Nucleus accumbens (tissue), 56 donors: Measurements from ENCODE around the gene C17orf114.
A peak's percentile ranks its signal among the peaks of the same experiment; 100 is the strongest.

Source experiments
- DNase-seq, 56 donors: peaks; one replicate each; lab custom pipeline; 2025; lab: John Stamatoyannopoulos, UW

Gene C17orf114

DNA sequence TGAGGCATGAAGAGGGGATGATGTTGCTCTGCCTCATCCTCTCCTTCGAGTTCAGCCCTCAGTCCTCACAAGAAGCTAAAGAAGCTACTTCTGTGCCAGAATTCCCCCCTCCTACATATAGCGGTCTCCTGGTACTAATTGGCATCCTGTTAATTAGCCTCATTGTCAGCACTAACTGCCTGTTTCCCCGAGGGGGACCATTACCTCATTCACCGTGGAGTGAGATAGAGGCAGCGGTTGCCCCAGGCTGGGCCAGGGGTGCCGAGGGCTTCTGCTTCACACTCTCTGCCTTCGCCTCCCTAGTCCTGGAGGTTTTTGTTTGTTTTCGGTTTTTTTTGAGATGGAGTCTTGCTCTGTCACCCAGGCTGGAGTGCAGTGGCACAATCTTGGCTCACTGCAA, 25.3 kb upstream of the C17orf114 start:
- DNase-seq: no peak

DNA sequence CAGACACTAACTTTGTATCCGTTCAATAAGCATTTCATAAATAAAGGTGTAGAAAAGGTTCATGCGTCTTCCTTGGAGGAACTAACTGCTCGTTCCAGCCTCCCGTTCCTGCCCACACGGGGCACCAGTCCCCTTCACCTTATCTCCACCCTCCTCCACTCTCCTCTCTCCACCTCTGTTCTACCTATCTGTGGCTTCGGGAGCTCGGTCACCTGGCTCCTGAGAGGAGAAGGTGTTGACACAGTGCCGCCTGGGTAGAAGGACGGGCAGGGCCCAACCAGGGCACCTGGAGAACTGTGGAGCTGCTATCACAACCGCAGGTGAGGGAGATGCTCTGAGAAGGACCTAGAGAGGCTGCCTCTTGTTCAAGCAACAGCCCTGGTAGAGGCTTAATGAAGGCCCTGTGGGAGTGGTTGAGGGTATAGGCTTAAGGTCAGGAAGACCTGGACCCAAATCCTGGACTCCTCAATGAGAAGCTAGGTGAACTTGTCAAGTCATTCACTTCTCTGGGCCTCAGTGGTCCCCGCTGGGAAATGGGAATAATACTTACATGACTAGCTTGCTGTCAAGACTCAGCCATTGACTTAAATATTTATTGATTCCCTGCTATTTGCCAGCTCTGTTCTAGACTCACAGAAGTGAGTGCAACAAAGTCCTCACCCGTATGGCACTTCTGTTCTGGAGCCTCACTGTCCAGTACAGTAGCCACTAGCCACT, 21.4 kb upstream of the C17orf114 start:
- no peak for DNase-seq

DNA sequence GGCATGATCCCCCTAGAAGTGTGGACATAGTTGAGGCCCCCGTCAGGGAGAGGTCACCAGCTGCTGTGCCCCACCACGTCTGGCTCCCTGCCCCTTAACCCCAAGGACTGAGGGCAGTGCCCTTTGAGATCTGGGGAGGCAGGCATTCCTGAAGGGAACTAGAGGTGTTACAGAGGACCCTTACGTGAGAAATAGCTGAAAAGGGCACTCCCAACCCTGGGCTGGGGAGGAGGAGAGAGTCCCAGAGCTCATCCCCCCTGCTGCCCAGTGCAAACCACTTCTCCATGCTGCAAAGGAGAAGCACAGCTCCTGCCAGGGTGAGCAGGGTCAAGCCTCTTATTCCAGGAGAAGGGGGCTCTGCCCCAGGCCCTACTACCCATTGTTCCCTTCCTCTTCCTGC, 20.7 kb upstream of the C17orf114 start:
- no peak for DNase-seq

DNA sequence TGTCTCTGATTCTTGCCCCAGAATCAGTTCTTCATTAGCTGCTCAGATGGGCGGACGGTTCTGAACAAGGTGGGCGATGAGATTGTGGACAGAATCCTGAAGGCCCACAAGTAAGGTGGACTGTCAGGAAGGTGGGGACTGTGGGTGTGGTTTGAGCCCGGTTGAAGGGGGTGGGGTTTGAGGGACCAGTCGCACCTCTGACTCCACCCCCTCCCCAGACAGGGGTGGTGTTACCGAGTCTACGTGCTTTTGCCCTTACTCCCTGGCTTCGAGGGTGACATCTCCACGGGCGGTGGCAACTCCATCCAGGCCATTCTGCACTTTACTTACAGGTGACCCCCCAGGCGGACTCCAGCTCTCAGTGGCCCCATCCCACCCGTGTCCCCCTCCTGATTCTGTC, 16.1 kb upstream of the C17orf114 start:
- no peak for DNase-seq

DNA sequence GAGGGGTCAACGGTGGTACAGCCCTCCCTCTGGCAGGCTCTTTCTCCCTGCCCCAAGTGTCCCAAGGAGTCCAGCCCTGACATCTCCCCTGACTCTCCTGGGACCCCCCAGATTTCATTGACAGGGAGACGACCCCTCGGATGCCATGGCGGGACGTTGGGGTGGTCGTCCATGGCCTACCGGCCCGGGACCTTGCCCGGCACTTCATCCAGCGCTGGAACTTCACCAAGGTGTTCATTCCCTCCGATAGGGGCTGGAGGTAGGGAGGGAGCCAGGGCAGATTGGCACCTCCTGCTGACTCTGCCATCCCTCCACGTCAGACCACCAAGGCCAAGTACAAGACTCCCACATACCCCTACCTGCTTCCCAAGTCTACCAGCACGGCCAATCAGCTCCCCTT, 14.7 kb upstream of the C17orf114 start:
- DNase-seq: no peak

DNA sequence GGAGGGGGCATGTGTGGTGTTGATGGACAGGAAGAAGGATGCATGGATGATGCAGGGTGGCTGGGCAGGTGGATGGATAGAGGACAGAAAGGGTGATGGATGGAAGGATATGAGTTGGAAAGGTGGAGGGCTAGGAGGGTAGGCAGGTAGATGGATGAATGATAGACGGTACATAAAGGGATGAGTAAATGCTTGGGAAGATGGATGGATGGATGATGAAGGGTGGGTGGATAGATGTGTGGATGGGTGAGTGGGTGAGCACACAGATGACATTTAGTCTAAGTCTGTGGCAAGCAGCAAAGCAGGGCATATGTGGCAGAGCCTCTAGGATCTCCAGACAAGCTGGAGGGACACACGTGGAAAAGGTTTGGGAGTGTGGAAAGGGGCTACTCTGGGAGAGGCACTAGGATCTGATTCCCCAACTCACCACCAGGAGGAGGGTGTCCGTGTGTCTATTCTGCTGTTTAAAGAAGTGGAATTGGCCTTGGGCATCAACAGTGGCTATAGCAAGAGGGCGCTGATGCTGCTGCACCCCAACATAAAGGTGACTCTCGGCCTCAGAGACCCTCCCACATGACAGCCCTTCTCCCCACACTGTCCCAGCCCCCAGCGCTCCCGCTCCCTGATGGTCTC, 13.0 kb upstream of the C17orf114 start:
- DNase-seq: no peak

DNA sequence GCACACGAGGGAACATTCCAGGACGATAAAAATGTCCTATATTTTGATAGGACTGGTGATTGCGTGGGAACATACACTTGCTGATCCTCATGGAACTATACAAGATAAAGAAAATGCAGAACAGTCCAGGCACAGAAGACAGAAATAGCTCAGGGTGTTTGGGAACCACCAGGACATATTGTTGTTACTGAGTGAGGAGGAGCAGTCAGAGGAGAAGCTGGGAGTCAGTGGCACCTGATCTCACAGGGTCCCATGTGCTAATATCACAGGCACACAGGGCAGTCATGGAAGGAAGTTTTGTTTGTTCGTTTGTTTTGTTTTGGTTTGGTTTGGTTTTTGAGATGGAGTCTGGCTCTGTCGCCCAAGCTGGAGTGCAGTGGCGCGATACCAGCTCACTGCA, 10.6 kb upstream of the C17orf114 start:
- DNase-seq: no peak

DNA sequence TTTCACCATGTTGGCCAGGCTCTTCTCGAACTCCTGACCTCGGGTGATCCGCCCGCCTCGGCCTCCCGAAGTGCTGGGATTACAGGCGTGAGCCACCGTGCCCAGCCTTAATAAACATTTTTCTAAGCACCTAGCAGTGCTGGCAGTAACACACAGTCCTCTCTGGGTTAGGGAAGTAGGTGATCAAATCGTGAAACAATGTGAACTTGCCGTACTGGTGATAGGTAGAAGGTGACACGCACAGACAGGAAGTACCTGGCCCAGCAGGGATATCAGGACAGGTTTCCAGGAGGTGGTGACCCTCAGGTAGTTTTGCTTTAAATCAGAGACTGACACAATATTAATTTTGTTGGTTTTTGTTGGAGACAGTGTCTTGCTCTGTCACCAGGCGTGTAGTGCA, 9.3 kb upstream of the C17orf114 start:
- no peak for DNase-seq

DNA sequence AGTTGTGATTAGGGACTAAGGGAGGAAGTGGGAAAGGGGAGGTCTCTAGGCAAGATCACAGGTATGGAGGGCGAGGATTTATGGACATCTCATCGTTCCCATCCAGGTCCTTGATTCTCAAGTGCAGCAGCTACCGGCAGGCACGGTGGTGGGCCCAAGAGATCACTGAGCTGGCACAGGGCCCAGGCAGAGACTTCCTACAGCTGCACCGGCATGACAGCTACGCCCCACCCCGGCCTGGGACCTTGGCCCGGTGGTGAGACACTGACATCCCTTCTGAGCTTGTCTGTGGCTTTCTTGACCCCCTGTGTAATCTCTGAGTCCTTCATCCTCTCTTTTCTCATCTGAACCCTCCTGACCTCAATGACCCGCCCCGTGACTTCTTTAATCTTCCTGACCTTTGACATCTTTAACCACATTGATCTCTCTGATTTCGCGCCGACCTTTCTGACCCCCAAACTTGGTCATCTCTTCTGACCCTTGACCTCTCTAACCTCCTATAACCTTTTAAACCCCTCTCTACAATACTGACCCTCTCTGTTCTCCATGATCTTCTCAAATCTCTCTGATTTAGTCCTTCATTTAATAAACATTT, 8.7 kb upstream of the C17orf114 start:
- no peak for DNase-seq

DNA sequence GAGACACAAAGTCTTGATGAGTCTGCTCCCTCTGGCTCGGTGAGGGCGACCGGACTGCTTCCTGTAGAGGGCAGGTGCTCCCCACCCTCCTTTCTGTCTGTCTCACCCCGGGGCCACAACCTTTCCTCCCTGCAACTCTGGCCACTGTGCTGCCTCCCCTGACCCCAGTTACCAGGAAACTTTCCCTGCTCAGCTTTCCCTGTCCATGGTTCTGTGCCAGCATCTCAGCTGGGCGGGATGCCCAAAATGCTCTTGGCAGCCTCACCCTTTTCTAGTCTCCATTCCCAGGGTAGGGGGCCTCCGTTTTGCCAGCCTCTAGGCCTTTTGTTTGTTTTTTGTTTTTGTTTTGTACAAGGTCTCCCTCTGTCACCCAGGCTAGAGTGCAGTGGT, 6.2 kb upstream of the C17orf114 start:
- DNase-seq: peak in 47 of 56 donors; percentile 5 to 79 (median 37)

DNA sequence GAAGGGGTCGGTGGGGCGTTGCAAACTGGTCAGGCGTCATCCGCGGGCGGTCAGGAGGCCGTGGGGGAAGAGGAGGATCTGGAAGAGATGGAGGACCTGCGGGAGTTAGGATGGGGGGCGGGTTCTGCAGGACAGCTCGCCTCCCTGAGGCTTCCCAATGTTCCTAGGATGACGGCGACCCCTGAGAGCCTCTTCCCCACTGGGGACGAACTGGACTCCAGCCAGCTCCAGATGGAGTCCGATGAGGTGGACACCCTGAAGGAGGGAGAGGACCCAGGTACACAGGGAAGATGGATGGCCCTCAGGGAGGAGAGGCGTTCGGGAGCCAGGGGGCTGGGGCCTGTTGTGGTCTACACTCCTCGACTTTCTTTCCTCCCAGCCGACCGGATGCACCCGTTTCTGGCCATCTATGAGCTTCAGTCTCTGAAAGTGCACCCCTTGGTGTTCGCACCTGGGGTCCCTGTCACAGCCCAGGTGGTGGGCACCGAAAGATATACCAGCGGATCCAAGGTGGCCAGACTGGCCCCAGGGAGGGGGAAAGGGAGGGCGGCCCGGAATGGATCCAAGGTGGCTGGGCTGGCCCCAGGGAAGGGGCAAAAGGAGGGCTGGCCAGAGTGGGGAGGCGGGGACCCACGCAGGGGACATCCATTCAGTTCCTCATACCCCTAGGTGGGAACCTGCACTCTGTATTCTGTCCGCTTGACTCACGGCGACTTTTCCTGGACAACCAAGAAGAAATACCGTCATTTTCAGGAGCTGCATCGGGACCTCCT, 5.7 kb upstream of the C17orf114 start:
- DNase-seq: peak in 4 of 56 donors; percentile 3 to 32 (median 30)

DNA sequence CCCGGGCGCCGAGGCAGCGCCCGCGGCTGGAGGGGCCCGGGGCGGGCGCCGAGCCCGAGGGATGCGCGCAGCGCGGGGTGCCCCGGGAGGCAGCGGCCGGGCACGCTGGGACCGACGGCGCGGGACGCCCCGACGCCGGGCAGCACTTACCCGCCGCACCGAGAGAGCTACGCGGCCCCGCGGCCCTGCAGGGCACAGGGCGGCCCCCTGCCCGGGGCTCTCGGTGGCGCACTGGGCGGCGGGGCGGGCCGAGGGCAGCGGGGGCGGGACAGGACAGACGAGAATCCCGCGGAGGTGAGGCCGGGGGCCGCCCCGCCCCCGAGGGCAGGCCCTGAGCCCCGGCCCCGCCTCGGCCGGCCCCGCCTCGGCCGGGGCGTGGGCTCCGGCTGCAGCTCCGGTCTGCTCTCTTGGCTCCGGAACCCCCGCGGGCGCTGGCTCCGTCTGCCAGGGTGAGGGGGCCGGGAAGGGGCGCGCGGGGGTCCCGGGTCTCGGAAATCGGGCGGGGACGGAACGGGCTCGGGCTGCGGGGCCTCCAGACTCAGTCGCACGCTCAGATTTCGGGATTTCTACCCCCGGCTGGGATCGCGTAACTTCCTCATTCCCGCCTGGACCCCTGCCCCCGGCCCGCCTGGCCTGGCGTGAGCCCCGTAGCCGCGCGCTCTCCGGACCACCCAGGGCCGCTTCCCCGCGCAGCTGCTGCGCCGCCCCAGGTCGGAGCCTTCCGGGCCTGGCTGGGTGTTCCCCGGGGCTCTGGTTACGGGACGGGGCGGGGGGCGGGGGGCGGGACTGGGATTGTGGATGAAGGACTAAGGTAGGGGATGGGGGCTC, 4.9 kb upstream of the C17orf114 start, which contains the start of gene PLD2:
Gene PLD2, plus strand, starts transcription at position 376 of the 828 bp plus-strand sequence. CDS start 621 bp downstream, outside the sequence.
- peak in 52 of 56 donors; percentile 9 to 88 (median 55) for DNase-seq

DNA sequence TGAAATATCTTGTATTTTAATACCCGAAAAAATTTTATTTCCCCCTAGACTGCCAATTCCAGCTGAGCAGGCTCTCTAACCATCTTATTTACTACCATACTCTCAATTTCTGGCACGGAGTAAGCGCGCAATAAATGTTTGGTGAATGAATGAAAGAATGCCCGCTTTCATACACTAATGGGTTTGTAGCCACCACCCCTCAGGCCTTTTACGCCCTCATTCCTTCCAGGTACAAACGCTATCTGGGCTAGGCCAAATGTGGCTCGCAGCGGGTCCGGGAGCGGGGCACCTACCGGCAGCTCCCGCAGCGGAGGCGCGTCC, 4.3 kb upstream of the C17orf114 start:
- DNase-seq: no peak

DNA sequence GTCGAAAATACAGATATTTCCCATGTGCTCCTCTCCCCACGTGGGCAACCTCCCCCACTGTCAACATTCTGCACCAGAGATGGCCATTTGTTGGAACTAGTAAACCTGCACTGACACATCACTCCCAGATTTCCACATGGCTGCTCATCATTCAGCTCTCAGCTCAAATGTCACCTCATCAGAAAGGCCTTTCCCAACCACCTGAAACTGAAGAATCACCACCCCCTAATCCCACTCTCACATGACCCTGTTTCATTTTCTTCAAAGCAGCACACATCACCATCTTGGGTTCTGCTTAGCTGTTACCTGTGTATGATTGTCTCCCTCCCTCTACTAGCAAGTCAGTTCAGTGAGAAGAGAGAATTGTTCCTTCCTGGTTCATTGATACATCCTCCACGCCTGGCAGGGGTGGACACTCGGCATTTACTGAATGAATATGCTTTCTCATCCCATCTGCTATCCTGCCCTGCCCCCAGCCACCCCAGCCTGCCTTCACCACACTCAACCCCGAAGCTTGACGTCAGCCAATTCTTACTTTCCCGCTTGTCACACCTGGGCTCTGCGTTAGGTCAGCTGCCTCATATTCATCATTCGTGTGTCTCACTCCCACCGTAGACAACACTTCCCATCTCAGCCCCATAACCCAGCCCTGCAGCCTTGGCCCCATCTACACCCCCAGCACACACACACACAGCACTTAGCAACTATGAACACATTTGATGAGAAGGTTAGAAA, 1.5 kb downstream of the C17orf114 start:
- no peak for DNase-seq

DNA sequence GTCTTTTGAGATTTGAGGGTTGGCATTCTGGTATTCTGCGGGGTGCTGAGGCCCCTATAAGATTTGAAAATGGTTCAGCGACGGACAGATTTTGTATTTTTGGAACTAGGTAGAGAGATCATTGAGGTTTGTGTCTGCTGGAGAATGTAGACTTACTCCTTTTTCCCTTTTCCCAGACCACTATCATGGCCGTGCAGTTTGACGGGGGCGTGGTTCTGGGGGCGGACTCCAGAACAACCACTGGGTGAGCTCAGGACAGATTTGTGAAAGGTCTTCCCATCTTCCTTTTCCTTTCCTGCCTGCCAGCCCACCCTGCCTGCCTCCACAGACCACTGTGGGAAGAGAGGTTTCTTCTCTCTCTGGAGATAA, 5.6 kb downstream of the C17orf114 start:
- DNase-seq: peak in 1 of 56 donors; percentile 13

DNA sequence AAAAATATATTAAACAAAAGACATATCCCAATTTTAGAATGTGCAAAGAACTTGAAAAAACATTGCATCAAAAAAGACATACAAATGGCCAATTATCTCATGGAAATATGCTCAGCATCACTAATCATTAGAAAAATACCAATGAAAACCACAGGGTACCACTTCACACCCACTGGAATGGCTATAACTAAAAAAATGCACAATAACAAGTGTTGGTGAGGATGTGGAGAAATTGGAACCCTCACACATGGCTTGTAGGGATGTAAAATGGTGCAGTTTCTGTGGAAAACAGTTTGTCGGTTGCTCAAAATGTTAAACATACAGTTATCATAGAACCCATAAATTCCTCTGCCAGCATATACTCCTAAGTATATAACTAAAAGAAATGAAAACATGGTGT, 7.0 kb downstream of the C17orf114 start:
- no peak for DNase-seq

DNA sequence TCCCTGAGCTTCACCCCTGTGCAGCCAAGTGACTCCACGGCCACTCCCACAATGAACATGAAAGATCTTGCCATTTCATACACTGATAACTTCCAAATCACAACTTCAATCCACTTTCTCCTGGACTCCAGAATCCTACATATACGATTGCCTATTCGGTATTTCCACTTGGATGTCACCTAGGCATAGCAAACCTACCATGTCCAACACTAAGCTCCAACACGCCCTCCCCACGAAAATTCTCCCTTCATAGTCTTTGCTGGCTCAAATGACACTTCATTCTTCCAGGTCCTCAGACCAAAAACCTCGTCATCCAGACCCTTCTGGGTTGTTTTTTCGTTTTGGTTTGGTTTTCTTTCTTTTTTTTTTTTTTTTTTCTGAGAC, 11.4 kb downstream of the C17orf114 start:
- DNase-seq: no peak

DNA sequence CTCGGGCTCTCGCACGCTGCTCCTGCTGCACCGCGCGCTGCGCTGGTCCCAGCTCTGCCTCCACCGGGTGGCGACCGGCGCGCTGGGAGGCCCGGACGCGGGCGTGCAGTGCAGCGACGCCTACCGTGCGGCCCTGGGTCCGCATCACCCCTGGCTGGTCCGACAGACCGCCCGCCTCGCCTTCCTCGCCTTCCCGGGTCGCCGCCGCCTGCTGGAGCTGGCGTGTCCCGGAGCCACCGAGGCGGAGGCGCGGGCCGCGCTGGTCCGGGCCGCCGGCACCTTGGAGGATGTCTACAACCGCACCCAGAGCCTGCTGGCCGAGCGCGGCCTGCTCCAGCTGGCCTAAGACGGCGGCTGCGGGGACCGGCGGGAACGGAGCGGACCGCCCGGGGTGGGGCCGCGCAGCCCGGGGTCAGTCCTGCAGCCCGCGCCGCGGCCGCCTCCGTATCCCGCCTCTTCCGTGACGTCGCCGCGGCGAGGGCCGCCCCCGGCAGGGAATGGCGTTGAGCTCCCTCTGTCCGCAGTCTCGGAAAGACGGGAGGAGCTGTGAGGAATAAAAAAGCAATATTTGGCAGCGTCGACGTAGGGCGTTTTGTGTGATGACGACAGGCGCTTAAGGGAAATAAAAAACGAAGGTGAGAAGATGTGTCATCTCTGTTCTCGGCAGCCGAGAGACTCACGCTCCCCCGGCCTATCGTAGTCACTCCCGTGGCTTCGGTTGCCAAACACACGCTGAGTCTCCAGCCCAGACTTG, 12.0 kb downstream of the C17orf114 start:
- peak in 55 of 56 donors; percentile 30 to 89 (median 81) for DNase-seq

DNA sequence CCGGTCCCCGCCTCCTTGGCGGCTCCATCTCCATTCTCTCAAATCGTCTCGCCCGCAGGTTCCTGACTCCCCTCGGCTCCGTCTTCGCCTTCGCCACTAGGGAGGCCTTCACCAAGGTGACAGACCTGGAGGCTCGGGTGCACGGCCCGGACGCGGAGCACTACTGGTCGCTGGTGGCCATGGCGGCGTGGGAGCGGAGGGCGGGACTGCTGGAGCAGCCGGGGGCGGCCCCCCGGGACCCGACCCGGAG, 12.5 kb downstream of the C17orf114 start:
- peak in 4 of 56 donors; percentile 54 to 71 (median 62) for DNase-seq
